H9 (cell line): ENCODE measurements around the gene SORCS2. TPM values are rescaled to one million over a fixed set of nuclear protein-coding genes. Genes with fewer than 3 reads are reported as not detected.

Experiments
- DNase-seq: peaks from one replicate; pipeline ENCODE4 v3.0.0-alpha.2; 2017
- H2AFZ ChIP-seq: one replicate; pipeline ENCODE4 v1.6.1; 2013; ENCODE audit warnings: mild to moderate bottlenecking, low read length, control low read depth, moderate library complexity
- H2AK5ac ChIP-seq: 2 replicates; pipeline ENCODE4 v1.6.1; 2013; ENCODE audit warnings: low read length, control low read depth, mixed read lengths; ENCODE audit not compliant: insufficient read length
- H2BK120ac ChIP-seq: one replicate; pipeline ENCODE4 v1.6.1; 2013; ENCODE audit warnings: low read depth, mild to moderate bottlenecking, low read length, control low read depth, inconsistent platforms; ENCODE audit not compliant: poor library complexity, severe bottlenecking
- H2BK12ac ChIP-seq: 2 replicates; pipeline ENCODE4 v1.6.1; 2013; ENCODE audit warnings: low read length, control low read depth, mixed read lengths, low read depth; ENCODE audit not compliant: insufficient read length
- H2BK15ac ChIP-seq: 2 replicates; pipeline ENCODE4 v1.6.1; 2013; ENCODE audit warnings: low read depth, low read length, control low read depth
- H2BK20ac ChIP-seq: one replicate; pipeline ENCODE4 v1.6.1; 2013; ENCODE audit warnings: low read depth, mild to moderate bottlenecking, low read length, control low read depth, inconsistent platforms; ENCODE audit not compliant: poor library complexity, severe bottlenecking
- H2BK5ac ChIP-seq: 2 replicates; pipeline ENCODE4 v1.6.1; 2013; ENCODE audit warnings: low read length, control low read depth, mixed read lengths; ENCODE audit not compliant: insufficient read length
- H3K14ac ChIP-seq: 2 replicates; pipeline ENCODE4 v1.6.1; 2013; ENCODE audit warnings: low read length, control low read depth; ENCODE audit not compliant: insufficient read depth
- H3K18ac ChIP-seq: 2 replicates; pipeline ENCODE4 v1.6.1; 2013; ENCODE audit warnings: low read depth, mild to moderate bottlenecking, mixed read lengths, low read length, control low read depth; ENCODE audit not compliant: insufficient read length
- H3K23ac ChIP-seq: 2 replicates; pipeline ENCODE4 v1.6.1; 2013; ENCODE audit warnings: low read length, control low read depth, mixed read lengths, low read depth; ENCODE audit not compliant: insufficient read length
- H3K23me2 ChIP-seq: 2 replicates; pipeline ENCODE4 v1.6.1; 2013; ENCODE audit warnings: low read depth, mild to moderate bottlenecking, mixed read lengths, low read length, control low read depth; ENCODE audit not compliant: insufficient read length, poor library complexity, severe bottlenecking
- H3K27ac ChIP-seq: 2 replicates; pipeline ENCODE4 v1.5.1; 2013; ENCODE audit warnings: low read length, control low read depth, mixed read lengths, low read depth; ENCODE audit not compliant: insufficient read length
- H3K27me3 ChIP-seq: 2 replicates; pipeline ENCODE4 v1.6.1; 2013; ENCODE audit warnings: low read length, control low read depth, inconsistent platforms; ENCODE audit not compliant: insufficient read depth
- H3K4ac ChIP-seq: 2 replicates; pipeline ENCODE4 v1.6.1; 2013; ENCODE audit warnings: low read depth, mild to moderate bottlenecking, control low read depth, inconsistent platforms, low read length, moderate library complexity
- H3K4me1 ChIP-seq: 2 replicates; pipeline ENCODE4 v1.6.1; 2013; ENCODE audit warnings: low read length, control low read depth, inconsistent platforms; ENCODE audit not compliant: insufficient read depth
- H3K4me2 ChIP-seq: 2 replicates; pipeline ENCODE4 v1.6.1; 2013; ENCODE audit warnings: low read length, control low read depth, mixed read lengths; ENCODE audit not compliant: insufficient read length, insufficient read depth
- H3K56ac ChIP-seq: 2 replicates; pipeline ENCODE4 v1.6.1; 2013; ENCODE audit warnings: low read depth, mild to moderate bottlenecking, mixed read lengths, low read length, control low read depth; ENCODE audit not compliant: insufficient read length
- H3K79me1 ChIP-seq: 2 replicates; pipeline ENCODE4 v1.6.1; 2013; ENCODE audit warnings: low read depth, mild to moderate bottlenecking, moderate library complexity, low read length, control low read depth, inconsistent platforms; ENCODE audit not compliant: insufficient read depth, poor library complexity, severe bottlenecking
- H3K79me2 ChIP-seq: 2 replicates; pipeline ENCODE4 v1.6.1; 2013; ENCODE audit warnings: low read length, control low read depth, inconsistent platforms; ENCODE audit not compliant: insufficient read depth
- H3K9ac ChIP-seq: 2 replicates; pipeline ENCODE4 v1.6.1; 2013; ENCODE audit warnings: low read length, control low read depth, mixed read lengths; ENCODE audit not compliant: insufficient read length; ENCODE audit errors: extremely low read depth
- H3K9me3 ChIP-seq: one replicate; pipeline ENCODE4 v1.6.1; 2013; ENCODE audit warnings: low read depth, low read length, inconsistent platforms; ENCODE audit not compliant: control insufficient read depth
- H3T11ph ChIP-seq: one replicate; pipeline ENCODE4 v1.6.1; 2013; ENCODE audit warnings: mild to moderate bottlenecking, low read length, control low read depth, inconsistent platforms
- H4K20me1 ChIP-seq: one replicate; pipeline ENCODE4 v1.6.1; 2013; ENCODE audit not compliant: control insufficient read depth, insufficient read length, insufficient read depth
- H4K5ac ChIP-seq: 2 replicates; pipeline ENCODE4 v1.6.1; 2013; ENCODE audit warnings: low read depth, mild to moderate bottlenecking, mixed read lengths, low read length, control low read depth; ENCODE audit not compliant: insufficient read length
- H4K8ac ChIP-seq: replicated peaks from 2 replicates; pipeline ENCODE4 v1.6.1; 2013; ENCODE audit warnings: low read length, control low read depth, mixed read lengths, low read depth; ENCODE audit not compliant: insufficient read length
- H4K91ac ChIP-seq: 2 replicates; pipeline ENCODE4 v1.6.1; 2013; ENCODE audit warnings: low read depth, mild to moderate bottlenecking, moderate library complexity, mixed read lengths, low read length, control low read depth; ENCODE audit not compliant: insufficient read length
- H3K27ac Mint-ChIP-seq, 3 experiments: 2 replicates in 2 of 3; 3 replicates in 1 of 3; pipeline ENCODE4 v1.8.0; 2020 to 2021; ENCODE audit warnings: mixed read lengths in 3 of 3, mild to moderate bottlenecking in 1 of 3, moderate library complexity in 1 of 3
- H3K27me3 Mint-ChIP-seq: 2 replicates; pipeline ENCODE4 v1.8.0; 2021; ENCODE audit warnings: low read depth, mild to moderate bottlenecking, moderate library complexity, mixed read lengths
- H3K36me3 Mint-ChIP-seq, 3 experiments: 2 replicates in 2 of 3; 3 replicates in 1 of 3; pipeline ENCODE4 v1.8.0; 2020 to 2021; ENCODE audit warnings: low read depth in 3 of 3, mixed read lengths in 3 of 3; ENCODE audit not compliant: insufficient read depth in 1 of 3
- H3K4me1 Mint-ChIP-seq, 2 experiments: 2 replicates each; pipeline ENCODE4 v1.8.0; 2020; ENCODE audit warnings: mixed read lengths in 2 of 2
- H3K4me3 Mint-ChIP-seq, 2 experiments: 2 replicates in 1 of 2; 3 replicates in 1 of 2; pipeline ENCODE4 v1.8.0; 2020 to 2021; ENCODE audit warnings: mild to moderate bottlenecking in 2 of 2, mixed read lengths in 2 of 2, moderate library complexity in 1 of 2
- H3K9me3 Mint-ChIP-seq, 2 experiments: 2 replicates in 1 of 2; 3 replicates in 1 of 2; pipeline ENCODE4 v1.8.0; 2020; ENCODE audit warnings: mild to moderate bottlenecking in 2 of 2, mixed read lengths in 2 of 2, moderate library complexity in 1 of 2
- CTCF ChIP-seq: fragments of 200-600 bp; sonication (generic); conservative IDR thresholded peaks from 3 replicates; pipeline ENCODE4 v1.8.0; 2021; ENCODE audit warnings: antibody characterized with exemption, mild to moderate bottlenecking
- WGBS: extraction: QIAGEN DNeasy Blood & Tissue Kit; methylation state at CpG from one replicate; pipeline ENCODE4 v1.1.7; 2013; ENCODE audit warnings: missing lambda C conversion rate, low lambda C conversion rate, mixed read lengths; ENCODE audit not compliant: insufficient read length; ENCODE audit errors: extremely low coverage; 5-methylcytosine and 5-hydroxymethylcytosine counted together
- total RNA-seq: library from RNA; stranded (reverse); gene quantifications from 2 replicates; pipeline ENCODE4 v1.2.1, GENCODE V29; 2021

SORCS2 gene
- total RNA-seq, 1 experiment from 2014 or later, result 0.57 TPM

DNA sequence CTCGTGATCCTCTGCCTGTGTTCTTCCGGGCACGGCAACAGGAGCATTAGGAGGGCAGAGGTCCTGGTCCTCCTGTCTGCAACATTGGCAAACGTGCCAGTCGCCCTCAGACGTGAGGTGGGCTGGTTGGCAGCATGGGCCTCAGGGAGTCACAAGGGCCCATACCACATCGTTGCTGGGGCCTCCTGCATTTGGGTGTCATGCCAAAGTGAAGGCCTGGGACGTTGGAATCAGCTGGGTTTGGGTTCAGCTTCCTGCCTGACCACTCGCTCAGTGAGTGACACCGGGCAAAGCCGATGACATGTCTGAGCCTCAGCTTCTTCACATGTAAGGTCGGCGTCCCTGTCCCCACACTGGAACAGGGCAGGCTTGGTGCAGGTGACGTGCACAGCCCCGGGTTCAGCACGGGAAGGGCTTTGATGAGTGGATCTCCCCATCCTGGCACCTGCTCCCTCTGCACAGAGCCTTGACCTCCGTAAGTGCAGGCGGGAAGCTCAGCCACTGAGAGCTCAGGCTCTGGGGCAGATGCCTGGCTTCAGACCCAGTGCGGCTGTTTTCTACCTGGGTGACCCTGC lies 150.8 kb downstream of the SORCS2 start:
- no peak overlapping the region for H2BK12ac ChIP-seq
- no peak overlapping the region for H4K5ac ChIP-seq
- H2BK20ac ChIP-seq, result no peak overlapping the region
- no peak overlapping the region for H3K18ac ChIP-seq
- H3K79me1 ChIP-seq, result no peaks in the 10 kb centered on the region
- H3K4me1 Mint-ChIP-seq, result peaks cover 0 to 3% of the 10 kb centered on the region in 2 experiments; a peak in 1 of 4 replicates
- H3K79me2 ChIP-seq, result no peaks in the 10 kb centered on the region
- H2BK15ac ChIP-seq, result no peak overlapping the region
- H4K8ac ChIP-seq, result no peak overlapping the region
- H3K9me3 Mint-ChIP-seq, result peaks cover under 1 to 1% of the 10 kb centered on the region in 2 experiments; a peak in 3 of 5 replicates
- H3K4me2 ChIP-seq, result no peak overlapping the region
- no CpG with 5 or more reads among the region's 19 CpGs for WGBS
- H4K20me1 ChIP-seq, result no peaks in the 10 kb centered on the region
- no peak overlapping the region for H3K23ac ChIP-seq
- no peaks in the 10 kb centered on the region for H3K9me3 ChIP-seq
- H3K27ac ChIP-seq, result no peak overlapping the region
- H2AK5ac ChIP-seq, result no peak overlapping the region
- no peak overlapping the region for H2AFZ ChIP-seq
- peaks cover 3% of the 10 kb centered on the region; the same call in 1 of the 2 replicates for H3K27me3 Mint-ChIP-seq
- H3K23me2 ChIP-seq, result peaks cover 2% of the 10 kb centered on the region
- no peaks in the 10 kb centered on the region for H3K27me3 ChIP-seq
- TF ChIP-seq CTCF, result no peak
- DNase-seq, result no peak
- H2BK5ac ChIP-seq, result no peak overlapping the region
- H2BK120ac ChIP-seq, result no peak overlapping the region
- H3K27ac Mint-ChIP-seq, result no peak overlapping the region
- H3T11ph ChIP-seq, result no peak overlapping the region
- no peak overlapping the region for H3K56ac ChIP-seq
- no peak overlapping the region for H3K4ac ChIP-seq
- no peaks in the 10 kb centered on the region for H3K36me3 Mint-ChIP-seq
- no peak overlapping the region for H4K91ac ChIP-seq
- H3K14ac ChIP-seq, result no peak overlapping the region
- H3K9ac ChIP-seq, result no peak overlapping the region
- H3K4me1 ChIP-seq, result no peaks in the 10 kb centered on the region
- H3K4me3 Mint-ChIP-seq, result no peak overlapping the region
